Common myeloid progenitor, CD34-positive (primary cell): ENCODE data around the gene RBFOX1.

ENCODE experiments used
- CTCF ChIA-PET: fragments of 350-600 bp; sonication (Branson Sonifier 250); formaldehyde crosslinking; loops from one replicate; lab custom pipeline; 2021; ENCODE audit warnings: antibody characterized with exemption; lab: Charles Lee
- POLR2A ChIA-PET: fragments of 350-600 bp; sonication (Branson Sonifier 250); formaldehyde crosslinking; loops from one replicate; lab custom pipeline; 2021; ENCODE audit warnings: antibody characterized with exemption; lab: Charles Lee
- DNase-seq, 3 donors: peaks; one replicate each; pipeline versions ENCODE4 v3.0.0 to v3.0.0-alpha.2; 2013
- H3K27ac ChIP-seq, 2 experiments: 1 replicate in 1 of 2; 2 replicates in 1 of 2; pipeline ENCODE4 v1.7.0; 2013; ENCODE audit warnings: inconsistent platforms in 2 of 2, low read length in 2 of 2, mild to moderate bottlenecking in 2 of 2, low read depth in 1 of 2, moderate library complexity in 1 of 2; ENCODE audit not compliant: severe bottlenecking in 2 of 2, insufficient read depth in 1 of 2, poor library complexity in 1 of 2
- H3K27me3 ChIP-seq, 5 experiments: replicated peaks in 2 of 5; 1 replicate in 3 of 5; 2 replicates in 2 of 5; pipeline versions ENCODE4 v1.6.1 to v1.7.0; 2013; ENCODE audit warnings: low read length in 4 of 5, mild to moderate bottlenecking in 2 of 5, moderate library complexity in 2 of 5, inconsistent platforms in 1 of 5; ENCODE audit not compliant: insufficient read depth in 5 of 5, control insufficient read depth in 4 of 5
- H3K36me3 ChIP-seq, 4 experiments: 1 replicate in 2 of 4; 2 replicates in 2 of 4; pipeline versions ENCODE4 v1.6.1 to v1.7.0; 2013; ENCODE audit warnings: low read length in 3 of 4, control low read depth in 1 of 4, mild to moderate bottlenecking in 1 of 4; ENCODE audit not compliant: control insufficient read depth in 4 of 4, insufficient read depth in 4 of 4
- H3K4me1 ChIP-seq, 4 experiments: 1 replicate in 3 of 4; 2 replicates in 1 of 4; pipeline versions ENCODE4 v1.6.1 to v1.7.1; 2013; ENCODE audit warnings: low read length in 3 of 4, mild to moderate bottlenecking in 3 of 4, control low read depth in 1 of 4, inconsistent platforms in 1 of 4, moderate library complexity in 1 of 4; ENCODE audit not compliant: control insufficient read depth in 4 of 4, insufficient read depth in 4 of 4; ENCODE audit errors: control extremely low read depth in 1 of 4
- H3K4me3 ChIP-seq, 7 experiments: 1 replicate in 4 of 7; 2 replicates in 3 of 7; pipeline versions ENCODE4 v1.5.1 to v1.7.0; 2013; ENCODE audit warnings: mild to moderate bottlenecking in 7 of 7, low read length in 6 of 7, moderate library complexity in 6 of 7, inconsistent platforms in 2 of 7, low read depth in 2 of 7, control low read depth in 1 of 7; ENCODE audit not compliant: insufficient read depth in 4 of 7, control insufficient read depth in 1 of 7; ENCODE audit errors: extremely low read depth in 1 of 7
- H3K9me3 ChIP-seq, 5 experiments: 1 replicate in 4 of 5; 2 replicates in 1 of 5; pipeline versions ENCODE4 v1.6.1 to v1.7.1; 2013; ENCODE audit warnings: low read length in 4 of 5, mild to moderate bottlenecking in 2 of 5, inconsistent platforms in 1 of 5, low read depth in 1 of 5, moderate library complexity in 1 of 5; ENCODE audit not compliant: control insufficient read depth in 4 of 5, insufficient read depth in 2 of 5; ENCODE audit errors: control extremely low read depth in 1 of 5
- WGBS: methylation state at CpG from one replicate; pipeline ENCODE4 v1.1.5; 2013; ENCODE audit not compliant: insufficient coverage; 5-methylcytosine and 5-hydroxymethylcytosine counted together

RBFOX1 gene

GRCh38 chr16:7644811-7645210 is 312.2 kb downstream of the RBFOX1 start:
- ChIA-PET CTCF (no interaction called here), POLR2A (no interaction called here)
- Histone ChIP-seq H3K27me3 (no peaks in the 10 kb centered on the region), H3K27ac (no peak overlapping the region), H3K4me3 (no peak overlapping the region), H3K36me3 (no peaks in the 10 kb centered on the region), H3K9me3 (no peaks in the 10 kb centered on the region), H3K4me1 (no peaks in the 10 kb centered on the region)
- WGBS = 89% methylated on average over 5 of the region's 5 CpGs
- DNase-seq = no peak

- H3K4me1 ChIP-seq = no peaks in the 10 kb centered on the region
- H3K27me3 ChIP-seq = no peaks in the 10 kb centered on the region
- ChIA-PET POLR2A (interaction anchor here (0.6 kb wide), 1 partner anchor 191 kb away, joined by 3 read pairs; no protein-coding TSS in a partner anchor), CTCF (no interaction called here)
- no peak for DNase-seq
- no peaks in the 10 kb centered on the region for H3K36me3 ChIP-seq
- no peaks in the 10 kb centered on the region for H3K9me3 ChIP-seq
- WGBS = 36% methylated on average over 6 of the region's 7 CpGs
- H3K4me3 ChIP-seq = no peak overlapping the region
- no peak overlapping the region for H3K27ac ChIP-seq
These were observed 314.3 kb downstream of the RBFOX1 start for GRCh38 chr16:7646821-7647500.

GRCh38 chr16:7650431-7650830 is 317.8 kb downstream of the RBFOX1 start:
- WGBS = 80% methylated on average over 3 of the region's 4 CpGs
- DNase-seq = no peak
- Histone ChIP-seq H3K27ac (no peak overlapping the region), H3K4me1 (no peaks in the 10 kb centered on the region), H3K4me3 (no peak overlapping the region), H3K27me3 (no peaks in the 10 kb centered on the region), H3K9me3 (no peaks in the 10 kb centered on the region), H3K36me3 (no peaks in the 10 kb centered on the region)
- ChIA-PET POLR2A (no interaction called here), CTCF (no interaction called here)

GRCh38 chr16:7651803-7652570 is 319.3 kb downstream of the RBFOX1 start:
- POLR2A ChIA-PET = no interaction called here
- Histone ChIP-seq H3K4me3 (no peak overlapping the region), H3K36me3 (no peaks in the 10 kb centered on the region), H3K27me3 (no peaks in the 10 kb centered on the region), H3K27ac (no peak overlapping the region), H3K4me1 (no peaks in the 10 kb centered on the region), H3K9me3 (no peaks in the 10 kb centered on the region)
- CTCF ChIA-PET = no interaction called here
- DNase-seq = no peak
- 85% methylated on average over 7 of the region's 9 CpGs for WGBS

- Histone ChIP-seq H3K27ac (no peak overlapping the region), H3K4me3 (no peak overlapping the region), H3K4me1 (no peaks in the 10 kb centered on the region), H3K36me3 (no peaks in the 10 kb centered on the region), H3K9me3 (no peaks in the 10 kb centered on the region), H3K27me3 (no peaks in the 10 kb centered on the region)
- WGBS = 87% methylated on average over 17 of the region's 32 CpGs
- CTCF ChIA-PET = no interaction called here
- no peak for DNase-seq
- POLR2A ChIA-PET = no interaction called here
These were observed 321.3 kb downstream of the RBFOX1 start for GRCh38 chr16:7653746-7654461.

GRCh38 chr16:7675628-7676027 is 343.0 kb downstream of the RBFOX1 start:
- H3K4me3 ChIP-seq = no peak overlapping the region
- no peaks in the 10 kb centered on the region for H3K36me3 ChIP-seq
- no peaks in the 10 kb centered on the region for H3K27me3 ChIP-seq
- DNase-seq = no peak
- H3K4me1 ChIP-seq = no peaks in the 10 kb centered on the region
- ChIA-PET CTCF (no interaction called here), POLR2A (no interaction called here)
- H3K9me3 ChIP-seq = no peaks in the 10 kb centered on the region
- no CpG with 5 or more reads among the region's 4 CpGs for WGBS
- no peak overlapping the region for H3K27ac ChIP-seq

GRCh38 chr16:7680296-7680695 is 347.7 kb downstream of the RBFOX1 start:
- no peak overlapping the region for H3K4me3 ChIP-seq
- POLR2A ChIA-PET = no interaction called here
- CTCF ChIA-PET = no interaction called here

More at GRCh38 chr16:7680296-7680695, 347.7 kb downstream of the RBFOX1 start:
- no peaks in the 10 kb centered on the region for H3K36me3 ChIP-seq
- H3K4me1 ChIP-seq = no peaks in the 10 kb centered on the region
- no peaks in the 10 kb centered on the region for H3K9me3 ChIP-seq
- WGBS = 100% methylated on average over 2 of the region's 4 CpGs
- no peak overlapping the region for H3K27ac ChIP-seq
- no peak for DNase-seq
- H3K27me3 ChIP-seq = no peaks in the 10 kb centered on the region
